ENCODE data around the gene C1orf115. TPM values are rescaled to one million over a fixed set of nuclear protein-coding genes. Genes with fewer than 3 reads are reported as not detected.
A peak's percentile ranks its signal among the peaks of the same experiment; 100 is the strongest.
"Not testable (repeated sequence)": the region's sequence is repeated elsewhere in the genome, so short reads cannot be mapped to it uniquely, and the experiment has no call there.

C1orf115 gene
- total and polyA plus RNA-seq, 5 donors from 2014 or later = 0.25 to 1.8 (median 1.3) TPM

GRCh38 chr1:220670365-220670764 lies 19.8 kb upstream of the C1orf115 start:
- no peak overlapping the region for H3K27ac ChIP-seq (ENCODE audit: insufficient read depth, low read length, poor library complexity, severe bottlenecking)
- H3K4me1 ChIP-seq (ENCODE audit: control insufficient read depth, insufficient read depth, low read length, poor library complexity, severe bottlenecking) = no peaks in the 10 kb centered on the region
- peaks cover 2% of the 10 kb centered on the region for H3K27me3 ChIP-seq (ENCODE audit: control insufficient read depth, insufficient read depth, low read length)
- H3K4me3 ChIP-seq (ENCODE audit: low read depth, low read length) = no peak overlapping the region
- no peaks in the 10 kb centered on the region for H3K9me3 ChIP-seq (ENCODE audit: control insufficient read depth in 2 of 2, low read length in 2 of 2)
- H3K36me3 ChIP-seq (ENCODE audit: control insufficient read depth, insufficient read depth, low read length) = no peaks in the 10 kb centered on the region
- DNase-seq (no peak), ATAC-seq (ENCODE audit: low read depth in 2 of 2) (no peak)
- Mint-ChIP-seq H3K4me3 (no peak overlapping the region), H3K27ac (no peak overlapping the region), H3K27me3 (peaks cover 6% of the 10 kb centered on the region), H3K36me3 (no peaks in the 10 kb centered on the region), H3K9me3 (peaks cover 0 to 8% (median 3%) of the 10 kb centered on the region in 7 donors), H3K4me1 (no peaks in the 10 kb centered on the region)

GRCh38 chr1:220673921-220674320 lies 16.2 kb upstream of the C1orf115 start:
- no peak overlapping the region for H3K4me3 Mint-ChIP-seq
- peaks cover 2% of the 10 kb centered on the region for H3K27me3 ChIP-seq (ENCODE audit: control insufficient read depth, insufficient read depth, low read length)
- H3K4me1 Mint-ChIP-seq = no peaks in the 10 kb centered on the region
- H3K27ac Mint-ChIP-seq = no peak overlapping the region
- no peaks in the 10 kb centered on the region for H3K36me3 Mint-ChIP-seq
- ATAC-seq (ENCODE audit: low read depth in 2 of 2) = no peak
- H3K36me3 ChIP-seq (ENCODE audit: control insufficient read depth, insufficient read depth, low read length) = no peaks in the 10 kb centered on the region
- peaks cover 0 to 6% (median 2%) of the 10 kb centered on the region in 7 donors for H3K9me3 Mint-ChIP-seq
- no peak overlapping the region for H3K4me3 ChIP-seq (ENCODE audit: low read depth, low read length)
- H3K9me3 ChIP-seq (ENCODE audit: control insufficient read depth in 2 of 2, low read length in 2 of 2) = no peaks in the 10 kb centered on the region
- DNase-seq = no peak
- H3K27me3 Mint-ChIP-seq = peaks cover 6% of the 10 kb centered on the region
- H3K27ac ChIP-seq (ENCODE audit: insufficient read depth, low read length, poor library complexity, severe bottlenecking) = no peak overlapping the region
- no peaks in the 10 kb centered on the region for H3K4me1 ChIP-seq (ENCODE audit: control insufficient read depth, insufficient read depth, low read length, poor library complexity, severe bottlenecking)

- peaks cover 0 to 2% (median 0%) of the 10 kb centered on the region in 4 donors for H3K4me1 Mint-ChIP-seq
- no peaks in the 10 kb centered on the region for H3K4me1 ChIP-seq (ENCODE audit: control insufficient read depth, insufficient read depth, low read length, poor library complexity, severe bottlenecking)
- no peak overlapping the region for H3K27ac ChIP-seq (ENCODE audit: insufficient read depth, low read length, poor library complexity, severe bottlenecking)
- no peak overlapping the region for H3K4me3 Mint-ChIP-seq
- H3K9me3 ChIP-seq (ENCODE audit: control insufficient read depth in 2 of 2, low read length in 2 of 2) = no peaks in the 10 kb centered on the region
- ATAC-seq (ENCODE audit: low read depth in 2 of 2) (no peak), DNase-seq (no peak)
- no peaks in the 10 kb centered on the region for H3K36me3 Mint-ChIP-seq
- peaks cover 0 to 2% (median 0%) of the 10 kb centered on the region in 7 donors for H3K9me3 Mint-ChIP-seq
- no peak overlapping the region for H3K4me3 ChIP-seq (ENCODE audit: low read depth, low read length)
- H3K36me3 ChIP-seq (ENCODE audit: control insufficient read depth, insufficient read depth, low read length) = no peaks in the 10 kb centered on the region
- peaks cover 6% of the 10 kb centered on the region for H3K27me3 Mint-ChIP-seq
- no peak overlapping the region for H3K27ac Mint-ChIP-seq
- peaks cover 2% of the 10 kb centered on the region for H3K27me3 ChIP-seq (ENCODE audit: control insufficient read depth, insufficient read depth, low read length)
These were observed 12.9 kb upstream of the C1orf115 start for GRCh38 chr1:220677251-220677650.

GRCh38 chr1:220680085-220680687 lies 10.0 kb upstream of the C1orf115 start:
- Mint-ChIP-seq H3K27ac (no peak overlapping the region), H3K4me3 (no peak overlapping the region), H3K4me1 (peaks cover 0 to 2% (median 0%) of the 10 kb centered on the region in 4 donors), H3K27me3 (no peaks in the 10 kb centered on the region), H3K36me3 (no peaks in the 10 kb centered on the region), H3K9me3 (peaks cover 0 to 1% (median 0%) of the 10 kb centered on the region in 7 donors)
- Histone ChIP-seq H3K4me3 (ENCODE audit: low read depth, low read length) (no peak overlapping the region), H3K27me3 (ENCODE audit: control insufficient read depth, insufficient read depth, low read length) (no peaks in the 10 kb centered on the region), H3K4me1 (ENCODE audit: control insufficient read depth, insufficient read depth, low read length, poor library complexity, severe bottlenecking) (no peaks in the 10 kb centered on the region), H3K9me3 (ENCODE audit: control insufficient read depth in 2 of 2, low read length in 2 of 2) (no peaks in the 10 kb centered on the region), H3K36me3 (ENCODE audit: control insufficient read depth, insufficient read depth, low read length) (no peaks in the 10 kb centered on the region), H3K27ac (ENCODE audit: insufficient read depth, low read length, poor library complexity, severe bottlenecking) (no peak overlapping the region)
- ATAC-seq (ENCODE audit: low read depth in 2 of 2) (peak in 1 of 2 donors; percentile 43), DNase-seq (peak in 2 of 3 donors; percentile 18 to 45)

- DNase-seq (no peak), ATAC-seq (ENCODE audit: low read depth in 2 of 2) (no peak)
- H3K27me3 ChIP-seq (ENCODE audit: control insufficient read depth, insufficient read depth, low read length) = no peaks in the 10 kb centered on the region
- H3K36me3 ChIP-seq (ENCODE audit: control insufficient read depth, insufficient read depth, low read length) = no peaks in the 10 kb centered on the region
- no peak overlapping the region for H3K27ac ChIP-seq (ENCODE audit: insufficient read depth, low read length, poor library complexity, severe bottlenecking)
- H3K9me3 ChIP-seq (ENCODE audit: control insufficient read depth in 2 of 2, low read length in 2 of 2) = no peaks in the 10 kb centered on the region
- Mint-ChIP-seq H3K4me1 (peaks cover 0 to 2% (median 0%) of the 10 kb centered on the region in 4 donors), H3K27ac (no peak overlapping the region), H3K36me3 (no peaks in the 10 kb centered on the region), H3K9me3 (peaks cover 0 to 1% (median 0%) of the 10 kb centered on the region in 7 donors), H3K4me3 (no peak overlapping the region), H3K27me3 (no peaks in the 10 kb centered on the region)
- no peaks in the 10 kb centered on the region for H3K4me1 ChIP-seq (ENCODE audit: control insufficient read depth, insufficient read depth, low read length, poor library complexity, severe bottlenecking)
- H3K4me3 ChIP-seq (ENCODE audit: low read depth, low read length) = no peak overlapping the region
These were observed 8.8 kb upstream of the C1orf115 start for GRCh38 chr1:220681220-220681880.

GRCh38 chr1:220682901-220683576 lies 7.1 kb upstream of the C1orf115 start:
- Mint-ChIP-seq H3K27me3 (peaks cover 5% of the 10 kb centered on the region), H3K4me1 (peaks cover 0 to 2% (median 0%) of the 10 kb centered on the region in 4 donors), H3K4me3 (no peak overlapping the region), H3K9me3 (peaks cover 0 to 1% (median 0%) of the 10 kb centered on the region in 7 donors), H3K36me3 (no peaks in the 10 kb centered on the region), H3K27ac (no peak overlapping the region)
- Histone ChIP-seq H3K4me3 (ENCODE audit: low read depth, low read length) (no peak overlapping the region), H3K9me3 (ENCODE audit: control insufficient read depth in 2 of 2, low read length in 2 of 2) (no peaks in the 10 kb centered on the region), H3K4me1 (ENCODE audit: control insufficient read depth, insufficient read depth, low read length, poor library complexity, severe bottlenecking) (no peaks in the 10 kb centered on the region), H3K36me3 (ENCODE audit: control insufficient read depth, insufficient read depth, low read length) (no peaks in the 10 kb centered on the region), H3K27me3 (ENCODE audit: control insufficient read depth, insufficient read depth, low read length) (no peaks in the 10 kb centered on the region), H3K27ac (ENCODE audit: insufficient read depth, low read length, poor library complexity, severe bottlenecking) (no peak overlapping the region)
- ATAC-seq (ENCODE audit: low read depth in 2 of 2) (no peak), DNase-seq (no peak)

- not testable (repeated sequence) for H3K36me3 ChIP-seq (ENCODE audit: control insufficient read depth, insufficient read depth, low read length); H3K27me3 ChIP-seq (ENCODE audit: control insufficient read depth, insufficient read depth, low read length); H3K4me3 Mint-ChIP-seq; H3K9me3 Mint-ChIP-seq; H3K9me3 ChIP-seq (ENCODE audit: control insufficient read depth in 2 of 2, low read length in 2 of 2); H3K4me1 ChIP-seq (ENCODE audit: control insufficient read depth, insufficient read depth, low read length, poor library complexity, severe bottlenecking); H3K36me3 Mint-ChIP-seq; H3K27me3 Mint-ChIP-seq; ATAC-seq (ENCODE audit: low read depth in 2 of 2); DNase-seq; H3K27ac Mint-ChIP-seq; H3K4me3 ChIP-seq (ENCODE audit: low read depth, low read length); H3K27ac ChIP-seq (ENCODE audit: insufficient read depth, low read length, poor library complexity, severe bottlenecking); H3K4me1 Mint-ChIP-seq
These were observed 6.4 kb upstream of the C1orf115 start for GRCh38 chr1:220683716-220684115.

Data from CD4-positive, CD25-positive, alpha-beta regulatory T cell (primary cell).